IMR-90 (cell line): ENCODE data around the gene SH3BP2. TPM values are rescaled to one million over a fixed set of nuclear protein-coding genes. Genes with fewer than 3 reads are reported as not detected.

ENCODE experiments used
- ATAC-seq: fragments of 200-7000 bp; cut with Tn5 transposase; 2 replicates; pipeline ENCODE4 v1.9.1; 2020; ENCODE audit warnings: low read depth, mild to moderate bottlenecking, moderate library complexity
- BruUV-seq: library from RNA; stranded (reverse); fragments of 400-500 nt; replicated peaks from 2 replicates; lab custom pipeline; 2021; lab: Mats Ljungman, UMichigan
- CTCF ChIA-PET: fragments of 300-600 bp; formaldehyde crosslinking; extraction: SDS; loops from one replicate; lab custom pipeline; 2021; ENCODE audit warnings: antibody characterized with exemption; lab: Yijun Ruan, JAX
- POLR2A ChIA-PET: fragments of 300-600 bp; sonication (Branson Sonifier 250); formaldehyde crosslinking; loops from one replicate; lab custom pipeline; 2022; ENCODE audit warnings: antibody characterized with exemption; ENCODE audit not compliant: unreplicated experiment; lab: Charles Lee
- DNase-seq: peaks from one replicate; pipeline ENCODE4 v3.0.0; 2013
- H2AFZ ChIP-seq: replicated peaks from 2 replicates; pipeline ENCODE3; 2013; ENCODE audit warnings: low read length, mild to moderate bottlenecking; ENCODE audit not compliant: poor library complexity
- H2AK5ac ChIP-seq: 2 replicates; pipeline ENCODE4 v1.6.1; 2013; ENCODE audit warnings: low read depth, low read length, inconsistent platforms
- H2AK9ac ChIP-seq: replicated peaks from 2 replicates; pipeline ENCODE3; 2013; ENCODE audit warnings: mild to moderate bottlenecking, low read depth, low read length, moderate library complexity; ENCODE audit not compliant: poor library complexity
- H2BK120ac ChIP-seq: 2 replicates; pipeline ENCODE4 v1.6.1; 2013; ENCODE audit warnings: low read depth, low read length, inconsistent platforms
- H2BK15ac ChIP-seq: 3 replicates; pipeline ENCODE4 v1.6.1; 2013; ENCODE audit warnings: low read depth, low read length, inconsistent platforms
- H2BK20ac ChIP-seq: 2 replicates; pipeline ENCODE4 v1.6.1; 2013; ENCODE audit warnings: low read depth, mild to moderate bottlenecking, inconsistent platforms, low read length, moderate library complexity
- H2BK5ac ChIP-seq: 2 replicates; pipeline ENCODE4 v1.6.1; 2013; ENCODE audit warnings: mild to moderate bottlenecking, low read depth, low read length, inconsistent platforms; ENCODE audit not compliant: poor library complexity, severe bottlenecking
- H3K14ac ChIP-seq: replicated peaks from 2 replicates; pipeline ENCODE4 v1.6.1; 2013; ENCODE audit warnings: low read depth, low read length, inconsistent platforms
- H3K18ac ChIP-seq: 2 replicates; pipeline ENCODE4 v1.6.1; 2013; ENCODE audit warnings: low read depth, low read length, control low read depth
- H3K23ac ChIP-seq: 2 replicates; pipeline ENCODE4 v1.6.1; 2013; ENCODE audit warnings: low read depth, low read length, inconsistent platforms
- H3K27ac ChIP-seq: 2 replicates; pipeline ENCODE4 v1.5.1; 2013; ENCODE audit warnings: mild to moderate bottlenecking, control low read depth, low read length; ENCODE audit not compliant: insufficient read depth
- H3K27me3 ChIP-seq: 2 replicates; pipeline ENCODE4 v1.6.1; 2013; ENCODE audit warnings: low read length; ENCODE audit not compliant: control insufficient read depth, insufficient read depth
- H3K36me3 ChIP-seq: 2 replicates; pipeline ENCODE4 v1.6.1; 2013; ENCODE audit warnings: low read length, mixed read lengths; ENCODE audit not compliant: control insufficient read depth, insufficient read depth
- H3K4ac ChIP-seq: 2 replicates; pipeline ENCODE4 v1.6.1; 2013; ENCODE audit warnings: low read depth, low read length, inconsistent platforms
- H3K4me1 ChIP-seq: 2 replicates; pipeline ENCODE4 v1.6.1; 2013; ENCODE audit warnings: low read length, mixed read lengths; ENCODE audit not compliant: control insufficient read depth, insufficient read depth
- H3K4me2 ChIP-seq: 2 replicates; pipeline ENCODE4 v1.6.1; 2013; ENCODE audit warnings: low read depth, mild to moderate bottlenecking, control low read depth, low read length, moderate library complexity
- H3K4me3 ChIP-seq: 2 replicates; pipeline ENCODE4 v1.5.1; 2013; ENCODE audit warnings: low read depth, mild to moderate bottlenecking, control low read depth, low read length, moderate library complexity; ENCODE audit not compliant: insufficient read depth
- H3K56ac ChIP-seq: 2 replicates; pipeline ENCODE4 v1.6.1; 2013; ENCODE audit warnings: low read length, inconsistent platforms; ENCODE audit not compliant: insufficient read depth; ENCODE audit errors: extremely low read depth
- H3K79me1 ChIP-seq, 2 experiments: 2 replicates each; pipeline ENCODE4 v1.6.1; 2013; ENCODE audit warnings: low read length in 2 of 2, inconsistent platforms in 1 of 2, low read depth in 1 of 2
- H3K9ac ChIP-seq: 2 replicates; pipeline ENCODE4 v1.6.1; 2013; ENCODE audit warnings: low read depth, low read length, control low read depth
- H3K9me1 ChIP-seq: 2 replicates; pipeline ENCODE4 v1.6.1; 2013; ENCODE audit warnings: low read length, inconsistent platforms; ENCODE audit not compliant: insufficient read depth
- H3K9me3 ChIP-seq: 2 replicates; pipeline ENCODE4 v1.6.1; 2013; ENCODE audit warnings: low read length; ENCODE audit not compliant: control insufficient read depth, insufficient read depth
- H4K20me1 ChIP-seq: 2 replicates; pipeline ENCODE4 v1.6.1; 2013; ENCODE audit warnings: low read length, inconsistent platforms; ENCODE audit not compliant: insufficient read depth
- H4K5ac ChIP-seq: 2 replicates; pipeline ENCODE4 v1.6.1; 2013; ENCODE audit warnings: mild to moderate bottlenecking, low read depth, low read length, control low read depth
- H4K8ac ChIP-seq, 2 experiments: 2 replicates each; pipeline ENCODE4 v1.6.1; 2013; ENCODE audit warnings: low read depth in 2 of 2, low read length in 2 of 2, control low read depth in 1 of 2, inconsistent platforms in 1 of 2
- H4K91ac ChIP-seq: 2 replicates; pipeline ENCODE4 v1.6.1; 2013; ENCODE audit warnings: low read depth, low read length, inconsistent platforms; ENCODE audit not compliant: insufficient read depth
- NFE2L2 ChIP-seq: fragments of 150-350 bp; IDR thresholded peaks from 2 replicates; pipeline ENCODE4 v1.6.1; 2016; ENCODE audit warnings: low read depth, mild to moderate bottlenecking, low read length
- POLR2A ChIP-seq: IDR thresholded peaks from 2 replicates; pipeline ENCODE4 v1.6.1; 2012; ENCODE audit warnings: mild to moderate bottlenecking, low read depth, low read length
- WGBS, 2 experiments: methylation state at CpG; one replicate each; pipeline versions ENCODE4 v1.1.5 to v1.1.7; 2013; ENCODE audit warnings: missing lambda C conversion rate in 2 of 2; ENCODE audit not compliant: insufficient read length in 1 of 2; ENCODE audit errors: extremely low coverage in 2 of 2; 5-methylcytosine and 5-hydroxymethylcytosine counted together
- dilution Hi-C: fragments of 300-500 bp; cut with HindIII; formaldehyde crosslinking; loops from one replicate; pipeline ENCODE4 v1.14.3; 2018; ENCODE audit warnings: low sequenced_read_pairs; ENCODE audit not compliant: unreplicated experiment
- in situ Hi-C: fragments of 300-500 bp; cut with MboI; formaldehyde crosslinking; loops from 3 replicates; pipeline ENCODE4 v1.14.3; 2019; ENCODE audit warnings: low sequenced_read_pairs, inconsistent platforms, mixed read lengths
- intact Hi-C: fragments of 100-400 bp; cut with micrococcal nuclease; formaldehyde crosslinking; loops from 2 replicates; pipeline ENCODE4 v1.10.0; 2022
- polyA plus RNA-seq, 3 experiments: library from polyadenylated mRNA; depleted of rRNA; stranded (reverse); fragments of >200 nt; gene quantifications; 2 replicates each; pipeline ENCODE4 v1.2.3, GENCODE V29; 2012; ENCODE audit warnings: low replicate concordance in 1 of 3
- total RNA-seq: library from RNA; depleted of rRNA; stranded (reverse); fragments of >200 nt; gene quantifications from 2 replicates; pipeline ENCODE4 v1.2.3, GENCODE V29; 2012
- TF ChIP-seq, protein P1 (sequence below): conservative IDR thresholded peaks from 2 replicates; pipeline ENCODE4 v1.5.1; 2012; ENCODE audit warnings: mild to moderate bottlenecking, low read depth, low read length, improper control_type of control experiment
- TF ChIP-seq, protein P2 (sequence below): fragments of 150-350 bp; IDR thresholded peaks from 2 replicates; pipeline ENCODE4 v1.6.1; 2017; ENCODE audit warnings: mild to moderate bottlenecking, antibody characterized with exemption, low read length, low read depth

The SH3BP2 gene
- total and polyA plus RNA-seq, 2 of the 4 experiments (the other 2 are of a cell fraction): 9.0 to 37.2 TPM

DNA sequence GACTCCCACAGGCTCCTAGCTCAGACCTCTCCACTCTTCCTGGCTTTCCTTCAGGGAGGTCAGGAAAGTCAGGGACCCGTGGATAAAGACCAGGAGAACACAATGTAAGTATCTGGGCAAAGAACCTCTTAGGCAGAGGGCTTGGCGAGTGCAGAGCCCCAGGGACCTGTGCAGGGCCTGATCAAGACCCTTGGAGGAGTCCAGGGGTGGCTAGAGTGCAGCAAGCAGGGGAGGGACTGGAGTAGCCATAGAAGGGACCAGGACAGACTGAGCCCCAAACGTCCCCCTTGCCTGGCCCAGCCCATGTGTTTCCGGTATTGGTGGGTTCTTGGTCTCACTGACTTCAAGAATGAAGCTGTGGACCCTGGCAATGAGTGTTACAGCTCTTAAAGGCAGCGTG is 30.8 kb upstream of the SH3BP2 start:
- H3K56ac ChIP-seq: no peak overlapping the region
- ChIA-PET POLR2A (no interaction called here), CTCF (no interaction called here)

More for the DNA sequence above, 30.8 kb upstream of the SH3BP2 start:
- no peaks in the 10 kb centered on the region for H3K27me3 ChIP-seq
- no peaks in the 10 kb centered on the region for H3K36me3 ChIP-seq
- dilution Hi-C loops: no loop called here
- H2BK5ac ChIP-seq: no peak overlapping the region
- H4K20me1 ChIP-seq: no peaks in the 10 kb centered on the region
- no peak overlapping the region for H4K8ac ChIP-seq
- no peak overlapping the region for H3K4me3 ChIP-seq
- in situ Hi-C loops: loop anchor here (25.0 kb wide), 1 partner anchor 275 kb away; no protein-coding TSS in a partner anchor
- no peak overlapping the region for H2BK15ac ChIP-seq
- WGBS, 2 experiments: 76% methylated on average over 4 of the region's 5 CpGs; no CpG with 5 or more reads in 1 of the 2 experiments
- H3K4me2 ChIP-seq: no peak overlapping the region
- TF ChIP-seq, protein P1, sequence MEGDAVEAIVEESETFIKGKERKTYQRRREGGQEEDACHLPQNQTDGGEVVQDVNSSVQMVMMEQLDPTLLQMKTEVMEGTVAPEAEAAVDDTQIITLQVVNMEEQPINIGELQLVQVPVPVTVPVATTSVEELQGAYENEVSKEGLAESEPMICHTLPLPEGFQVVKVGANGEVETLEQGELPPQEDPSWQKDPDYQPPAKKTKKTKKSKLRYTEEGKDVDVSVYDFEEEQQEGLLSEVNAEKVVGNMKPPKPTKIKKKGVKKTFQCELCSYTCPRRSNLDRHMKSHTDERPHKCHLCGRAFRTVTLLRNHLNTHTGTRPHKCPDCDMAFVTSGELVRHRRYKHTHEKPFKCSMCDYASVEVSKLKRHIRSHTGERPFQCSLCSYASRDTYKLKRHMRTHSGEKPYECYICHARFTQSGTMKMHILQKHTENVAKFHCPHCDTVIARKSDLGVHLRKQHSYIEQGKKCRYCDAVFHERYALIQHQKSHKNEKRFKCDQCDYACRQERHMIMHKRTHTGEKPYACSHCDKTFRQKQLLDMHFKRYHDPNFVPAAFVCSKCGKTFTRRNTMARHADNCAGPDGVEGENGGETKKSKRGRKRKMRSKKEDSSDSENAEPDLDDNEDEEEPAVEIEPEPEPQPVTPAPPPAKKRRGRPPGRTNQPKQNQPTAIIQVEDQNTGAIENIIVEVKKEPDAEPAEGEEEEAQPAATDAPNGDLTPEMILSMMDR: no peak
- TF ChIP-seq, protein P2, sequence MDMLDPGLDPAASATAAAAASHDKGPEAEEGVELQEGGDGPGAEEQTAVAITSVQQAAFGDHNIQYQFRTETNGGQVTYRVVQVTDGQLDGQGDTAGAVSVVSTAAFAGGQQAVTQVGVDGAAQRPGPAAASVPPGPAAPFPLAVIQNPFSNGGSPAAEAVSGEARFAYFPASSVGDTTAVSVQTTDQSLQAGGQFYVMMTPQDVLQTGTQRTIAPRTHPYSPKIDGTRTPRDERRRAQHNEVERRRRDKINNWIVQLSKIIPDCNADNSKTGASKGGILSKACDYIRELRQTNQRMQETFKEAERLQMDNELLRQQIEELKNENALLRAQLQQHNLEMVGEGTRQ: no peak
- TF ChIP-seq NFE2L2 (no peak), POLR2A (no peak)
- H3K4me1 ChIP-seq: peaks cover 1% of the 10 kb centered on the region; the same call in 1 of the 2 replicates
- no peak overlapping the region for H2AFZ ChIP-seq
- no peak overlapping the region for H4K5ac ChIP-seq
- H3K14ac ChIP-seq: no peak overlapping the region
- H2BK120ac ChIP-seq: no peak overlapping the region
- H3K9ac ChIP-seq: no peak overlapping the region
- no peaks in the 10 kb centered on the region for H3K79me1 ChIP-seq
- no peak overlapping the region for H3K23ac ChIP-seq
- no TSS peak for BruUV-seq
- intact Hi-C loops: loop anchor here (5.0 kb wide), 2 partner anchors 130 to 275 kb away; no protein-coding TSS in a partner anchor
- H2AK5ac ChIP-seq: no peak overlapping the region; the same call in 1 of the 2 replicates
- no peak overlapping the region for H3K4ac ChIP-seq
- no peak overlapping the region for H3K27ac ChIP-seq
- ATAC-seq: no peak
- H3K18ac ChIP-seq: no peak overlapping the region
- no peak overlapping the region for H2AK9ac ChIP-seq
- no peak overlapping the region for H2BK20ac ChIP-seq
- no peak overlapping the region for H4K91ac ChIP-seq
- H3K9me1 ChIP-seq: no peaks in the 10 kb centered on the region
- no peak for DNase-seq
- no peaks in the 10 kb centered on the region for H3K9me3 ChIP-seq
